Measurements from ENCODE around the gene STYXL2.

DNA sequence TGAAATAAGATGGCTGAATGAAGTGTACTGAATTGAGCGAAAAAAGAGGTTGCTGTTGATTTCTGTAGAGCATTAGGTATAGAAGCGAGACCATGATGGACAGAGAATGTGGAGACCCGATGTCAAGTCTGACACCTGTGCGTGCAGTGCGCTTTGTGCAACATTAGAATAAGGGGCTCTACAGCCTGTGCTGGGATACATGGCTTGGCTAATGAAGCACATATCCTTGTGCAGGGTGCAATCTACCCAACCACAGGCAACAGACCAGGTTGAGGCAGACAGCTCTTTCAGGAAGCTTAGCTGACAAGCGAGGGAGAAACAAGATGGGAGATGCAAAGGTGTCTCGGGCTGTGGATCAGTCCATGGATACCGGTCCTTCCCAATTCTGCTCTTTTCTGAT lies 22.6 kb upstream of the STYXL2 start:
- TF ChIP-seq CTCF (IDR thresholded peaks at IDR 0.05; ENCODE audit: low read depth, low read length), result no peak
- TF ChIP-seq EZH2phosphoT487 (IDR thresholded peaks at IDR 0.05; ENCODE audit: low read depth), result no peak

Measured in OCI-LY3 (cell line).